ENCODE data around the gene CEBPG.

DNA sequence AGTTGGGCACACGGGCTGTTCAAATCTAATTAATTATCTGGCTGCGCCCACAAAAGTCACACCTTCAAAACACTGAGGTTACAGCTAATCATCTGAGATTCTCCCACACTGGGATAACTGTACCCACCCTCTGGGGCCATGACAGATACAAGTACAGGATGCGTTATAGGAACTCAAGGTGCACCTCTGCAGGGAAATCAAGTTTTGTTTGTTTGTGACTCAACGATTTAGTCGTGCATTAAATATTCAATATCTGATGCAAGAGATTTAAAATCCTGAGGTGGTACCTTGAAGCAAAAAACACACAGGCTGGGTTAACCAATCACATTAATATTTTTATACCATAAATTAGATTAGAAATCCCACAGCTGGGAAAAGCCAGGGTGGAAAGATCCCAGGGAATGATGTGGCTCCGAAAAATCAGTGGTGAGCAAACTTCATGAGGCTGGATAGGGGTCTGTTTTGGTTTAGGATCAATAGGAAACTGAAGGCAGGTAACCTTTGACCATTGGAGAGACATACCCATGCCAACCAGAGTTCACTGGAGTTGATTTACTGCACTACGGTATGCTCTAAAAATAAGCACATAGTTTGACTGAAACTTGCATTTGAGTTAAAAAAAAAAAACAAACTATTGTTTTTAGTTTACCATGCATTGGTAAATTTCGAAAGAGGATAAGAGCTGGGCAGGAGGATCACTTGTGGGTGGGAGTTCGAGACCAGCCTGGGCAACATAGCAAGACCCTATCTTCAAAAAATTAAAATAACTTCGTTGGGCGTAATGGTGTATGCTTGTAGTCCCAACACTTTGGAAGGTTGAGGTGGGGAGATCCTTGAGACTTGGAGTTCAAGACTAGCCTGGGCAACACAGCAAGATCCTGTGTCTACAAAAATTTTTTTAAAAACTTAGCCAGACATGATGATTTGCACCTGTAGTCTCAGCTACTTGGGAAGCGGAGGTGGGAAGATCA lies 23.9 kb upstream of the CEBPG start:
- TF ChIP-seq CTCF (IDR thresholded peaks at IDR 0.05) = no peak
- no peak for TF ChIP-seq EP300 (IDR thresholded peaks at IDR 0.05; ENCODE audit: low read depth)

Measured in transverse colon (tissue), 3 donors.